ENCODE measurements around the gene CNMD. TPM values are rescaled to one million over a fixed set of nuclear protein-coding genes. Genes with fewer than 3 reads are reported as not detected.

Gene CNMD
- polyA plus RNA-seq, 2 of the 4 experiments (the other 2 are of a cell fraction): not detected

GRCh38 chr13:52783943-52784342, 44.3 kb upstream of the CNMD start:
- ChIA-PET POLR2A (no interaction called here), CTCF (no interaction called here)
- TF ChIP-seq MAFK (IDR thresholded peaks at IDR 0.05; ENCODE audit: partially characterized antibody): peak; percentile 60
- no peak for TF ChIP-seq CBX8 (IDR thresholded peaks at IDR 0.05)
- DNase-seq (ENCODE audit: low read depth in 1 of 2, low spot score in 1 of 2) (no peak), ATAC-seq (no peak), FAIRE-seq (no peak)
- Histone ChIP-seq H3K4me1 (no peaks in the 10 kb centered on the region), H3K9me3 (no peaks in the 10 kb centered on the region), H3K27ac (no peak overlapping the region), H3K4me3 (no peak overlapping the region), H3K4me2 (no peak overlapping the region)

GRCh38 chr13:52782471-52783448, 43.1 kb upstream of the CNMD start:
- Histone ChIP-seq H3K27ac (no peak overlapping the region), H3K4me2 (no peak overlapping the region), H3K9me3 (no peaks in the 10 kb centered on the region), H3K4me3 (no peak overlapping the region), H3K4me1 (no peaks in the 10 kb centered on the region)
- 40% methylated on average over 9 of the region's 9 CpGs for WGBS (ENCODE audit: missing lambda C conversion rate)
- DNase-seq (ENCODE audit: low read depth in 1 of 2, low spot score in 1 of 2): no peak
- FAIRE-seq: no peak
- ChIA-PET POLR2A (no interaction called here), CTCF (no interaction called here)
- no peak for ATAC-seq
- no peak for TF ChIP-seq CHD2 (IDR thresholded peaks at IDR 0.05; ENCODE audit: low read length, partially characterized antibody)

GRCh38 chr13:52780611-52781010, 41.0 kb upstream of the CNMD start:
- CTCF ChIA-PET: no interaction called here
- no peak for FAIRE-seq

More at GRCh38 chr13:52780611-52781010, 41.0 kb upstream of the CNMD start:
- Histone ChIP-seq H3K4me2 (no peak overlapping the region), H3K27ac (no peak overlapping the region), H3K9me3 (no peaks in the 10 kb centered on the region), H3K4me3 (no peak overlapping the region), H3K4me1 (no peaks in the 10 kb centered on the region)
- no peak for DNase-seq (ENCODE audit: low read depth in 1 of 2, low spot score in 1 of 2)
- TF ChIP-seq HOXB5 (CRISPR knock-in tag; IDR thresholded peaks at IDR 0.05) (no peak), MAX (IDR thresholded peaks at IDR 0.05) (no peak), MYC (IDR thresholded peaks at IDR 0.05; ENCODE audit: borderline replicate concordance, low read length) (no peak), EHF (CRISPR knock-in tag; IDR thresholded peaks at IDR 0.05) (no peak), CBX8 (IDR thresholded peaks at IDR 0.05) (no peak), KDM5A (IDR thresholded peaks at IDR 0.05) (no peak), SREBF2 (IDR thresholded peaks at IDR 0.05) (no peak), ZNF302 (CRISPR knock-in tag; IDR thresholded peaks at IDR 0.05) (no peak), ESRRA (IDR thresholded peaks at IDR 0.05; ENCODE audit: borderline replicate concordance, low read length) (no peak), E2F6 (IDR thresholded peaks at IDR 0.05; ENCODE audit: borderline replicate concordance, low read depth) (no peak), PBX3 (IDR thresholded peaks at IDR 0.05) (no peak)
- TF ChIP-seq, protein P1, sequence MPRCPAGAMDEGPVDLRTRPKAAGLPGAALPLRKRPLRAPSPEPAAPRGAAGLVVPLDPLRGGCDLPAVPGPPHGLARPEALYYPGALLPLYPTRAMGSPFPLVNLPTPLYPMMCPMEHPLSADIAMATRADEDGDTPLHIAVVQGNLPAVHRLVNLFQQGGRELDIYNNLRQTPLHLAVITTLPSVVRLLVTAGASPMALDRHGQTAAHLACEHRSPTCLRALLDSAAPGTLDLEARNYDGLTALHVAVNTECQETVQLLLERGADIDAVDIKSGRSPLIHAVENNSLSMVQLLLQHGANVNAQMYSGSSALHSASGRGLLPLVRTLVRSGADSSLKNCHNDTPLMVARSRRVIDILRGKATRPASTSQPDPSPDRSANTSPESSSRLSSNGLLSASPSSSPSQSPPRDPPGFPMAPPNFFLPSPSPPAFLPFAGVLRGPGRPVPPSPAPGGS (IDR thresholded peaks at IDR 0.05): no peak
- TF ChIP-seq, protein P2, sequence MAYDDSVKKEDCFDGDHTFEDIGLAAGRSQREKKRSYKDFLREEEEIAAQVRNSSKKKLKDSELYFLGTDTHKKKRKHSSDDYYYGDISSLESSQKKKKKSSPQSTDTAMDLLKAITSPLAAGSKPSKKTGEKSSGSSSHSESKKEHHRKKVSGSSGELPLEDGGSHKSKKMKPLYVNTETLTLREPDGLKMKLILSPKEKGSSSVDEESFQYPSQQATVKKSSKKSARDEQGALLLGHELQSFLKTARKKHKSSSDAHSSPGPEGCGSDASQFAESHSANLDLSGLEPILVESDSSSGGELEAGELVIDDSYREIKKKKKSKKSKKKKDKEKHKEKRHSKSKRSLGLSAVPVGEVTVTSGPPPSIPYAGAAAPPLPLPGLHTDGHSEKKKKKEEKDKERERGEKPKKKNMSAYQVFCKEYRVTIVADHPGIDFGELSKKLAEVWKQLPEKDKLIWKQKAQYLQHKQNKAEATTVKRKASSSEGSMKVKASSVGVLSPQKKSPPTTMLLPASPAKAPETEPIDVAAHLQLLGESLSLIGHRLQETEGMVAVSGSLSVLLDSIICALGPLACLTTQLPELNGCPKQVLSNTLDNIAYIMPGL (CRISPR knock-in tag; IDR thresholded peaks at IDR 0.05; ENCODE audit: borderline replicate concordance): no peak
- TF ChIP-seq, protein P3, sequence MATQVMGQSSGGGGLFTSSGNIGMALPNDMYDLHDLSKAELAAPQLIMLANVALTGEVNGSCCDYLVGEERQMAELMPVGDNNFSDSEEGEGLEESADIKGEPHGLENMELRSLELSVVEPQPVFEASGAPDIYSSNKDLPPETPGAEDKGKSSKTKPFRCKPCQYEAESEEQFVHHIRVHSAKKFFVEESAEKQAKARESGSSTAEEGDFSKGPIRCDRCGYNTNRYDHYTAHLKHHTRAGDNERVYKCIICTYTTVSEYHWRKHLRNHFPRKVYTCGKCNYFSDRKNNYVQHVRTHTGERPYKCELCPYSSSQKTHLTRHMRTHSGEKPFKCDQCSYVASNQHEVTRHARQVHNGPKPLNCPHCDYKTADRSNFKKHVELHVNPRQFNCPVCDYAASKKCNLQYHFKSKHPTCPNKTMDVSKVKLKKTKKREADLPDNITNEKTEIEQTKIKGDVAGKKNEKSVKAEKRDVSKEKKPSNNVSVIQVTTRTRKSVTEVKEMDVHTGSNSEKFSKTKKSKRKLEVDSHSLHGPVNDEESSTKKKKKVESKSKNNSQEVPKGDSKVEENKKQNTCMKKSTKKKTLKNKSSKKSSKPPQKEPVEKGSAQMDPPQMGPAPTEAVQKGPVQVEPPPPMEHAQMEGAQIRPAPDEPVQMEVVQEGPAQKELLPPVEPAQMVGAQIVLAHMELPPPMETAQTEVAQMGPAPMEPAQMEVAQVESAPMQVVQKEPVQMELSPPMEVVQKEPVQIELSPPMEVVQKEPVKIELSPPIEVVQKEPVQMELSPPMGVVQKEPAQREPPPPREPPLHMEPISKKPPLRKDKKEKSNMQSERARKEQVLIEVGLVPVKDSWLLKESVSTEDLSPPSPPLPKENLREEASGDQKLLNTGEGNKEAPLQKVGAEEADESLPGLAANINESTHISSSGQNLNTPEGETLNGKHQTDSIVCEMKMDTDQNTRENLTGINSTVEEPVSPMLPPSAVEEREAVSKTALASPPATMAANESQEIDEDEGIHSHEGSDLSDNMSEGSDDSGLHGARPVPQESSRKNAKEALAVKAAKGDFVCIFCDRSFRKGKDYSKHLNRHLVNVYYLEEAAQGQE (IDR thresholded peaks at IDR 0.05): no peak
- POLR2A ChIA-PET: no interaction called here
- no peak for ATAC-seq
- WGBS (ENCODE audit: missing lambda C conversion rate): 2% methylated on average over 2 of the region's 2 CpGs
